ENCODE measurements around the gene KIF26B. TPM values are rescaled to one million over a fixed set of nuclear protein-coding genes. Genes with fewer than 3 reads are reported as not detected.

The KIF26B gene
- total RNA-seq, 2 experiments from 2014 or later = not detected

DNA sequence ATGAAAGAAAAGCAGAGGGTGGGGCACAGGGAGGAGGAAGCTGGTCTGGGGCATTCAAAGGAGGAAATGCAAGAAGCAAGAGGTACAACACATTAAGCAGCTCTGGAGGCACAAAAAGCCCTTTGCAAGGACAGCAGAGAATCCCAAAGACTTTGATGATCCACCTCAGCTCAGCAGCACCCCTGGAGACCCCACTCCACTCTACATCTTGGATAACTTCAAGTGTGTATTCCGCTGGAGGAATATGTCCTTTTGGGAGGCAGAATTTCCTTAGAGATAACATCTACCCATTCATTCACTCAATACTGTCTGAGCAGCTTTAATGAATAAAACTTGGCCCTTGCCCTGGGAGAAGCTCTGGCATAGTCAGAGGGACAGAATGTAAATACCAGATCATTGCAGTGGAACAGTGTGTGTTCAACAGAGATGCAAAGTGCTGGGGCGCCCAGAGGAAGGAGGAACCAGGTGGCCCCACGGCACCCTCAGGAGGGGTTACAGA is 599.7 kb downstream of the KIF26B start:
- BruUV-seq (replicated peaks) = no TSS peak
- no peaks in the 10 kb centered on the region for H3K79me2 ChIP-seq (ENCODE audit: insufficient read depth, low read depth, low read length)
- intact Hi-C loops (cut with micrococcal nuclease; ENCODE audit: unreplicated experiment) = no loop called here
- H4K20me1 ChIP-seq (ENCODE audit: insufficient read depth, low read length) = no peaks in the 10 kb centered on the region
- peak overlapping the region; percentile 55 for H3K4me2 ChIP-seq (ENCODE audit: low read length)
- H3K9me3 ChIP-seq (ENCODE audit: low read length) = no peaks in the 10 kb centered on the region
- DNase-seq (ENCODE audit: low spot score) = peak; percentile 24
- no peak overlapping the region for H2AFZ ChIP-seq (ENCODE audit: low read length)
- no peak overlapping the region for H3K27ac ChIP-seq (ENCODE audit: low read depth, low read length, poor library complexity, severe bottlenecking)
- POLR2A ChIA-PET = interaction anchor here (1.0 to 2.1 kb wide), 7 partner anchors 10 to 56 kb away, joined by 3 to 6 read pairs (median 5); no protein-coding TSS in a partner anchor
- H3K4me3 ChIP-seq (ENCODE audit: low read depth, low read length, poor library complexity, severe bottlenecking) = no peak overlapping the region
- no peaks in the 10 kb centered on the region for H3K36me3 ChIP-seq (ENCODE audit: insufficient read depth, low read length)
- no peaks in the 10 kb centered on the region for H3K9me2 ChIP-seq (ENCODE audit: insufficient read depth, low read length)
- peaks cover 13% of the 10 kb centered on the region for H3K4me1 ChIP-seq (ENCODE audit: insufficient read depth, low read length, poor library complexity, severe bottlenecking)
- CTCF ChIA-PET (ENCODE audit: unreplicated experiment) = interaction anchor here (0.6 kb wide), 1 partner anchor 505 kb away, joined by 3 read pairs; no protein-coding TSS in a partner anchor
- TF ChIP-seq, protein P1, sequence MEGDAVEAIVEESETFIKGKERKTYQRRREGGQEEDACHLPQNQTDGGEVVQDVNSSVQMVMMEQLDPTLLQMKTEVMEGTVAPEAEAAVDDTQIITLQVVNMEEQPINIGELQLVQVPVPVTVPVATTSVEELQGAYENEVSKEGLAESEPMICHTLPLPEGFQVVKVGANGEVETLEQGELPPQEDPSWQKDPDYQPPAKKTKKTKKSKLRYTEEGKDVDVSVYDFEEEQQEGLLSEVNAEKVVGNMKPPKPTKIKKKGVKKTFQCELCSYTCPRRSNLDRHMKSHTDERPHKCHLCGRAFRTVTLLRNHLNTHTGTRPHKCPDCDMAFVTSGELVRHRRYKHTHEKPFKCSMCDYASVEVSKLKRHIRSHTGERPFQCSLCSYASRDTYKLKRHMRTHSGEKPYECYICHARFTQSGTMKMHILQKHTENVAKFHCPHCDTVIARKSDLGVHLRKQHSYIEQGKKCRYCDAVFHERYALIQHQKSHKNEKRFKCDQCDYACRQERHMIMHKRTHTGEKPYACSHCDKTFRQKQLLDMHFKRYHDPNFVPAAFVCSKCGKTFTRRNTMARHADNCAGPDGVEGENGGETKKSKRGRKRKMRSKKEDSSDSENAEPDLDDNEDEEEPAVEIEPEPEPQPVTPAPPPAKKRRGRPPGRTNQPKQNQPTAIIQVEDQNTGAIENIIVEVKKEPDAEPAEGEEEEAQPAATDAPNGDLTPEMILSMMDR (conservative IDR thresholded peaks at IDR 0.05; ENCODE audit: low read length) = no peak
- TF ChIP-seq EZH2phosphoT487 (IDR thresholded peaks at IDR 0.05; ENCODE audit: borderline replicate concordance, low read depth, low read length) = no peak

Small RNA genes lying within 50 kb of the gene (small RNA-seq; reads per million reads assigned to genes)
- gene DNAJC19P8 = not detected
- gene RNU1-132P = not detected

Measured in OCI-LY7 (cell line).